22Rv1 (cell line): ENCODE results near the gene TACC2.

ENCODE experiments used
- H3K27ac ChIP-seq: fragments of 450-650 bp; 2 replicates; pipeline ENCODE4 v1.5.1; 2017
- CTCF ChIP-seq: fragments of 450-650 bp; IDR thresholded peaks from 2 replicates; pipeline ENCODE4 v1.5.1; 2017; ENCODE audit warnings: mild to moderate bottlenecking
- ZFX ChIP-seq: fragments of 450-650 bp; IDR thresholded peaks from 2 replicates; pipeline ENCODE4 v1.6.1; 2017; ENCODE audit warnings: antibody characterized with exemption, borderline replicate concordance

TACC2 gene

GRCh38 chr10:122301811-122302115 is 312.8 kb downstream of the TACC2 start:
- no peak overlapping the region for H3K27ac ChIP-seq
- TF ChIP-seq ZFX: no peak
- no peak for TF ChIP-seq CTCF

- TF ChIP-seq CTCF: no peak
- TF ChIP-seq ZFX: no peak
Measured at GRCh38 chr10:122302315-122302714, 313.4 kb downstream of the TACC2 start.

GRCh38 chr10:122303271-122304053 is 314.5 kb downstream of the TACC2 start:
- TF ChIP-seq ZFX (no peak), CTCF (no peak)
- no peak overlapping the region for H3K27ac ChIP-seq

More at GRCh38 chr10:122302315-122302714, 313.4 kb downstream of the TACC2 start:
- no peak overlapping the region for H3K27ac ChIP-seq
